GM19372 (cell line): ENCODE results near the gene SPOPL.

Experiments used
- ATAC-seq: cut with Tn5 transposase; IDR thresholded peaks from one replicate; pipeline ENCODE4 v1.9.1; 2021; ENCODE audit warnings: mild to moderate bottlenecking, low read depth, moderate library complexity; ENCODE audit not compliant: unreplicated experiment

SPOPL gene

GRCh38 chr2:138493334-138493733, 8.2 kb upstream of the SPOPL start:
- ATAC-seq, result no peak

GRCh38 chr2:138494265-138494966, 7.2 kb upstream of the SPOPL start:
- ATAC-seq, result no peak

- ATAC-seq, result no peak
Observed at GRCh38 chr2:138495384-138495783, 6.2 kb upstream of the SPOPL start.

- ATAC-seq, result no peak
Observed at GRCh38 chr2:138496096-138496651, 5.4 kb upstream of the SPOPL start.

- no peak for ATAC-seq
Observed at GRCh38 chr2:138497294-138497693, 4.3 kb upstream of the SPOPL start.

- no peak for ATAC-seq
Observed at GRCh38 chr2:138499684-138500083, 1.9 kb upstream of the SPOPL start.

GRCh38 chr2:138500592-138501424, 762 bp upstream of the SPOPL start:
- ATAC-seq, result no peak

- ATAC-seq, result peak; percentile 3
Observed at GRCh38 chr2:138502255-138503086, 901 bp downstream of the SPOPL start.

- ATAC-seq, result no peak
Observed at GRCh38 chr2:138503087-138503442, 1.5 kb downstream of the SPOPL start.

GRCh38 chr2:138503652-138504051, 2.1 kb downstream of the SPOPL start:
- no peak for ATAC-seq

GRCh38 chr2:138504092-138504491, 2.5 kb downstream of the SPOPL start:
- no peak for ATAC-seq

- peak; percentile 32 for ATAC-seq
Observed at GRCh38 chr2:138504546-138505235, 3.1 kb downstream of the SPOPL start.

GRCh38 chr2:138507267-138507666, 5.7 kb downstream of the SPOPL start:
- no peak for ATAC-seq

GRCh38 chr2:138510319-138510718, 8.7 kb downstream of the SPOPL start:
- no peak for ATAC-seq

- ATAC-seq, result no peak
Observed at GRCh38 chr2:138512672-138513071, 11.1 kb downstream of the SPOPL start.

GRCh38 chr2:138514173-138514572, 12.6 kb downstream of the SPOPL start:
- no peak for ATAC-seq

- no peak for ATAC-seq
Observed at GRCh38 chr2:138515092-138515491, 13.5 kb downstream of the SPOPL start.

- no peak for ATAC-seq
Observed at GRCh38 chr2:138516030-138516704, 14.6 kb downstream of the SPOPL start.

GRCh38 chr2:138518860-138519259, 17.3 kb downstream of the SPOPL start:
- no peak for ATAC-seq

- ATAC-seq, result no peak
Observed at GRCh38 chr2:138521821-138522220, 20.3 kb downstream of the SPOPL start.
